Non-pigmented ciliary epithelial cell (primary cell): ENCODE measurements around the gene NXPE2.

Experiments used
- DNase-seq: peaks from one replicate; pipeline ENCODE4 v3.0.0-alpha.2; 2010; ENCODE audit warnings: low read depth

Gene NXPE2

GRCh38 chr11:114745150-114745671, 66.9 kb downstream of the NXPE2 start:
- no peak for DNase-seq

DNA sequence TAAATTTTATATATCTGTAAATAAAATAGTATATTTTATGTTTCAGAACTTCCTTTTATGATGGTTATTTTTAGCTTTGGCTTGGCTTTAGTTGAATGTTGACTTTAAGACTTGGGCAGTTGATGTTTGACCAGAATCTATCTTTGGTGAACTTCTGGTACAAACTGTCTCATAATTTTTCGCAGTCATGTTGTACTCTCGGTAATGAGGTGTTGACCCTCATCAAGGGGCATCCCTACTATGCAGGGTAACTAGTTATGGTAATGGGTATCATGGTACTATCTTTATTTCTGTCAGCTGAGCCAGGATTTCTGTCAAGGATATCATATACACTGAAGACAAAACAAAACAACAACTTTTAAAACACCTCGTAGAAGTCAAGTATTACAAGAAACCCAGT, 67.7 kb downstream of the NXPE2 start:
- no peak for DNase-seq
